Measurements from ENCODE around the gene MCM5. TPM values are rescaled to one million over a fixed set of nuclear protein-coding genes. Genes with fewer than 3 reads are reported as not detected.
"Not testable (repeated sequence)": the region's sequence is repeated elsewhere in the genome, so short reads cannot be mapped to it uniquely, and the experiment has no call there.

Gene MCM5
- total RNA-seq, 2 experiments from 2014 or later: 190 to 195 TPM

GRCh38 chr22:35467681-35468434 is 67.9 kb downstream of the MCM5 start:
- DNase-seq: no peak
- POLR2A ChIA-PET: no interaction called here
- no peak overlapping the region for H3K4me3 Mint-ChIP-seq
- no peaks in the 10 kb centered on the region for H3K27me3 Mint-ChIP-seq
- H3K36me3 Mint-ChIP-seq (ENCODE audit: low read depth): peaks cover 6% of the 10 kb centered on the region
- CTCF ChIA-PET: no interaction called here
- H3K4me1 Mint-ChIP-seq: no peaks in the 10 kb centered on the region
- H3K9me3 Mint-ChIP-seq: no peaks in the 10 kb centered on the region
- H3K27ac Mint-ChIP-seq: no peak overlapping the region

GRCh38 chr22:35470903-35471321 is 71.0 kb downstream of the MCM5 start:
- H3K9me3 Mint-ChIP-seq: no peaks in the 10 kb centered on the region
- DNase-seq: no peak
- H3K27ac Mint-ChIP-seq: no peak overlapping the region
- POLR2A ChIA-PET: no interaction called here
- CTCF ChIA-PET: no interaction called here
- H3K4me3 Mint-ChIP-seq: no peak overlapping the region
- no peaks in the 10 kb centered on the region for H3K27me3 Mint-ChIP-seq
- H3K4me1 Mint-ChIP-seq: no peaks in the 10 kb centered on the region
- no peaks in the 10 kb centered on the region for H3K36me3 Mint-ChIP-seq (ENCODE audit: low read depth)

GRCh38 chr22:35471566-35471965 is 71.6 kb downstream of the MCM5 start:
- DNase-seq; H3K36me3 Mint-ChIP-seq (ENCODE audit: low read depth); H3K27ac Mint-ChIP-seq; H3K9me3 Mint-ChIP-seq; H3K4me3 Mint-ChIP-seq; H3K27me3 Mint-ChIP-seq; POLR2A ChIA-PET; H3K4me1 Mint-ChIP-seq: not testable (repeated sequence)
- CTCF ChIA-PET: interaction anchor here (1.0 kb wide), 1 partner anchor 120 kb away, joined by 3 read pairs; no protein-coding TSS in a partner anchor

GRCh38 chr22:35472488-35472887 is 72.5 kb downstream of the MCM5 start:
- POLR2A ChIA-PET: no interaction called here

GRCh38 chr22:35473971-35474370 is 74.0 kb downstream of the MCM5 start:
- CTCF ChIA-PET: no interaction called here
- POLR2A ChIA-PET: no interaction called here
- Mint-ChIP-seq H3K4me3 (no peak overlapping the region), H3K9me3 (no peaks in the 10 kb centered on the region), H3K27ac (no peak overlapping the region), H3K4me1 (no peaks in the 10 kb centered on the region), H3K27me3 (no peaks in the 10 kb centered on the region), H3K36me3 (ENCODE audit: low read depth) (no peaks in the 10 kb centered on the region)
- no peak for DNase-seq

More at GRCh38 chr22:35472488-35472887, 72.5 kb downstream of the MCM5 start:
- H3K27me3 Mint-ChIP-seq: no peaks in the 10 kb centered on the region
- CTCF ChIA-PET: interaction anchor here (1.0 kb wide), 1 partner anchor 121 kb away, joined by 3 read pairs; no protein-coding TSS in a partner anchor
- no peaks in the 10 kb centered on the region for H3K9me3 Mint-ChIP-seq
- no peaks in the 10 kb centered on the region for H3K4me1 Mint-ChIP-seq
- no peak for DNase-seq
- no peak overlapping the region for H3K4me3 Mint-ChIP-seq
- H3K36me3 Mint-ChIP-seq (ENCODE audit: low read depth): no peaks in the 10 kb centered on the region
- no peak overlapping the region for H3K27ac Mint-ChIP-seq

Other genes starting within 250 kb of the MCM5 start
- gene HMGXB4, start 142.6 kb upstream of the MCM5 start, total RNA-seq: 10 to 100 TPM; 32.5 to 36.6 TPM
- gene TOM1, start 100.2 kb upstream of the MCM5 start, total RNA-seq: 10 to 100 TPM; 37.3 to 41.4 TPM
- 1 to 10 TPM; 2.4 to 2.9 TPM for gene HMOX1, start 19.0 kb upstream of the MCM5 start, total RNA-seq
- gene RASD2, start 140.7 kb downstream of the MCM5 start, total RNA-seq: not detected
- gene MB, start 217.2 kb downstream of the MCM5 start, total RNA-seq: not detected
- gene APOL6, start 248.3 kb downstream of the MCM5 start, total RNA-seq: 10 to 100 TPM; 72.4 to 75.6 TPM